Measurements from ENCODE around the gene SNTA1. TPM values are rescaled to one million over a fixed set of nuclear protein-coding genes. Genes with fewer than 3 reads are reported as not detected.

The SNTA1 gene
- total RNA-seq, 1 experiment from 2014 or later: 7.6 TPM

DNA sequence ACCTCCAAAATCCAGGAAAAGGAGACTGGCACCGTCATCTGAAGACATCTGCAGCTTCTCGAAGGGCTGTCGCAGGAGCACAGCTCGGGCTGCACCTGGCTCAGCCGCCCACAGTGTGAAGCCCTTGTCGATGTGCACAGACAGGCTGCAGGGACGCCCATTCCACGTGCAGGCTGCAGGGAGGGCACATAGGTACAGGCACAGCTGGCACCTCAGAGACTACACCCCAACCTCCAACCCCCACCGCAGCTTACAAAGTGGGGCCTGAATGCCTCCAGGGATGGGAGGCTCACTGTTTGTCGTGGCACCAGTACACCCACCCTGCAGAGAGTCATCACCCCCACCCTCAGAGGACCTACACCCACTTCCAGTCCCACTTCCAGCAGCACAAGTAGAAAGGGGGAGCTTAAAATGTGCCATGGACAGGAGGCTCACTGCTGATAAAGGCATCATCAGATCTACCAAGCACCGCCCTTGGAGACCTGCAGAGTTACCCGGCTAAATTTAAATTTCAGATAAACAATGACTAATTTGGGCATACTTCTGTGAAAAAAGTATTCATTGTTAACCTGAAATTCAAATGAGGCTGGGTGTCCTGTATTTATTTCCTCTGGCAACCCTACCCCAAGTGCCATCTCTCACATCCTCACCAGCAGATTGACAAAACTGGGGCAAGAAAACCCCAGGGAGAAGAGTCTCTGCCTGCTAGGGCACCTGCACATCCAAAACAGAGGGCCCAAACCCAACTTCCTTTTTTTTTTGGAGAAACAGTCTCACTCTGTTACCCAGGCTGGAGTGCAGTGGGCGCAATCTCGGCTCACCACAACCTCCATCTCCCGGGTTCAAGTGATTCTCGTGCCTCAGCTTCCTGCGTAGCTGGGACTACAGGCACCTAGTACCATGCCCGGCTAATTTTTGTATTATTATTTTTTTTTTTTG lies 34.6 kb downstream of the SNTA1 start:
- no peaks in the 10 kb centered on the region for H3K9me3 Mint-ChIP-seq (ENCODE audit: low read depth, unreplicated experiment)
- no peaks in the 10 kb centered on the region for H3K27me3 Mint-ChIP-seq (ENCODE audit: unreplicated experiment)
- intact Hi-C loops (cut with micrococcal nuclease; ENCODE audit: unreplicated experiment): no loop called here
- H3K4me1 Mint-ChIP-seq (ENCODE audit: low read depth, unreplicated experiment): no peaks in the 10 kb centered on the region
- peaks cover 4% of the 10 kb centered on the region for H3K36me3 Mint-ChIP-seq (ENCODE audit: insufficient read depth, unreplicated experiment)
- no peak overlapping the region for H3K4me3 Mint-ChIP-seq (ENCODE audit: low read depth, unreplicated experiment)
- TF ChIP-seq, protein P1, sequence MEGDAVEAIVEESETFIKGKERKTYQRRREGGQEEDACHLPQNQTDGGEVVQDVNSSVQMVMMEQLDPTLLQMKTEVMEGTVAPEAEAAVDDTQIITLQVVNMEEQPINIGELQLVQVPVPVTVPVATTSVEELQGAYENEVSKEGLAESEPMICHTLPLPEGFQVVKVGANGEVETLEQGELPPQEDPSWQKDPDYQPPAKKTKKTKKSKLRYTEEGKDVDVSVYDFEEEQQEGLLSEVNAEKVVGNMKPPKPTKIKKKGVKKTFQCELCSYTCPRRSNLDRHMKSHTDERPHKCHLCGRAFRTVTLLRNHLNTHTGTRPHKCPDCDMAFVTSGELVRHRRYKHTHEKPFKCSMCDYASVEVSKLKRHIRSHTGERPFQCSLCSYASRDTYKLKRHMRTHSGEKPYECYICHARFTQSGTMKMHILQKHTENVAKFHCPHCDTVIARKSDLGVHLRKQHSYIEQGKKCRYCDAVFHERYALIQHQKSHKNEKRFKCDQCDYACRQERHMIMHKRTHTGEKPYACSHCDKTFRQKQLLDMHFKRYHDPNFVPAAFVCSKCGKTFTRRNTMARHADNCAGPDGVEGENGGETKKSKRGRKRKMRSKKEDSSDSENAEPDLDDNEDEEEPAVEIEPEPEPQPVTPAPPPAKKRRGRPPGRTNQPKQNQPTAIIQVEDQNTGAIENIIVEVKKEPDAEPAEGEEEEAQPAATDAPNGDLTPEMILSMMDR (IDR thresholded peaks at IDR 0.05; ENCODE audit: unreplicated experiment): no peak
- BruUV-seq (replicated peaks): no TSS peak
- no peak for DNase-seq
- no peak overlapping the region for H3K27ac Mint-ChIP-seq (ENCODE audit: unreplicated experiment)
- CTCF ChIA-PET: interaction anchor here (0.6 kb wide), 2 partner anchors 22 to 229 kb away, joined by 5 to 6 read pairs; no protein-coding TSS in a partner anchor

DNA sequence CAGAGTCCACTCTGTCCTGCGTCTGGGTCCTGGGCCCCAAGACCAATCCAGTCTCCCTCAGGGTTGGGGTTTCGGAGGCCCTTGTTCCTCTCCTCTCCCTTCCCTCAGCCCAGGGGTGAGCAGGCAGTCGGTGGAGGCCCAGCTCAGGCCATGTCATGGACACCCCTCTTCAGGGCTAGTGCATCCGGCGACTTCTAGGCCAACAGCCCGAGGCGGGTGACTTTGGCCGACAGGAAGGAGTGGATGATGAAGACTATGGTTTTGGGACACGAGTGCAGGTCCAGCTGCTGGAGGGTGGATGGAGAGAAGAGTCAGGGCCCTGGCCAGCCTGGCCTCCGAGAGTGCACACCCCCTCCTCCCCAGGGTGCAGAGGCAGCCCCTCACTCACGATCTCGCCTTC lies 35.2 kb downstream of the SNTA1 start:
- Mint-ChIP-seq H3K27ac (ENCODE audit: unreplicated experiment) (no peak overlapping the region), H3K9me3 (ENCODE audit: low read depth, unreplicated experiment) (no peaks in the 10 kb centered on the region), H3K4me1 (ENCODE audit: low read depth, unreplicated experiment) (no peaks in the 10 kb centered on the region), H3K36me3 (ENCODE audit: insufficient read depth, unreplicated experiment) (peaks cover 4% of the 10 kb centered on the region), H3K27me3 (ENCODE audit: unreplicated experiment) (no peaks in the 10 kb centered on the region), H3K4me3 (ENCODE audit: low read depth, unreplicated experiment) (no peak overlapping the region)
- no peak for DNase-seq
- TF ChIP-seq, protein P1 (IDR thresholded peaks at IDR 0.05; ENCODE audit: unreplicated experiment): no peak
- CTCF ChIA-PET: no interaction called here
- intact Hi-C loops (cut with micrococcal nuclease; ENCODE audit: unreplicated experiment): no loop called here
- no TSS peak for BruUV-seq (replicated peaks)

DNA sequence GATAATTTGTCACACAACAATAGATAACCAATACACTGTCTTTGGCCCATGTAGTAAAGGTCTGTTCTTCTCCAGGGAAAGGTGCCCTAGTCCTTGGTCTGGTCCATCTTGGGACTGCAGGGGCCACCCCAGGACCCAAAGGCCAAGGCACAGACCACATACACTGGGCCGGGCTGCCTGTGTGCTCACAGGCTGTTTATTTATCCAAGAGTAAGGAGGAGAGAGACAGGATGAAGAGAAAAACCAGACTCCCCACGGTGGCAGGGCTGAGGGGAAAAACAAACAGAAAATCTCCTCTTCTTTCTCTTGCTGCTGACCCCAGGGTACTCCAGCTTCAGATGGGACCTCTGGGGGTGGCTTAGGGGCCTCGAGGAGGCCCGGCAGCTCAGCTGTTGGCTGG lies 35.8 kb downstream of the SNTA1 start:
- Mint-ChIP-seq H3K27ac (ENCODE audit: unreplicated experiment) (no peak overlapping the region), H3K4me1 (ENCODE audit: low read depth, unreplicated experiment) (no peaks in the 10 kb centered on the region), H3K36me3 (ENCODE audit: insufficient read depth, unreplicated experiment) (peaks cover 4% of the 10 kb centered on the region), H3K4me3 (ENCODE audit: low read depth, unreplicated experiment) (no peak overlapping the region), H3K9me3 (ENCODE audit: low read depth, unreplicated experiment) (no peaks in the 10 kb centered on the region), H3K27me3 (ENCODE audit: unreplicated experiment) (no peaks in the 10 kb centered on the region)
- CTCF ChIA-PET: interaction anchor here (0.5 kb wide), 1 partner anchor 14 kb away, joined by 3 read pairs; no protein-coding TSS in a partner anchor
- intact Hi-C loops (cut with micrococcal nuclease; ENCODE audit: unreplicated experiment): no loop called here
- no TSS peak for BruUV-seq (replicated peaks)
- TF ChIP-seq, protein P1 (IDR thresholded peaks at IDR 0.05; ENCODE audit: unreplicated experiment): no peak
- no peak for DNase-seq

DNA sequence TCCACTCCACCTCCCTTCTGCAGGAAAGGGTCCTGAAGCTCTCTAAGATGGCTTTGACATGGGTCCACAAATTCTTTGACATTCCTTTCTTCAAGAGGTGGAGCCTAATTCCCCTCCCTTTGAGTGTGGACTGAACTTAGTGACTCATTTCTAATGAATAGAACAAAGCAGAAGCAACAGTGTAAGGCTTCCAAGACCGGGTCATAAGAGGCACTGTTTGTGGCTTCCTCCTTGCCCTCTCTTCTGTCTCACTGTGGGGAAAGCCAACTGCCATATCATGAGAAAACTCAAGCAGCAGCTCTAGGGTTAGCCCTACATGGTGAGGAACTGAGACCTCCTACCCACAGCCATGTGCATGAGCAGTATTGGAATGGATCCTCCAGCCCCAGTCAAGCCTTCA lies 36.3 kb downstream of the SNTA1 start:
- H3K36me3 Mint-ChIP-seq (ENCODE audit: insufficient read depth, unreplicated experiment): peaks cover 8% of the 10 kb centered on the region
- intact Hi-C loops (cut with micrococcal nuclease; ENCODE audit: unreplicated experiment): no loop called here
- no peak overlapping the region for H3K4me3 Mint-ChIP-seq (ENCODE audit: low read depth, unreplicated experiment)
- CTCF ChIA-PET: no interaction called here
- H3K27ac Mint-ChIP-seq (ENCODE audit: unreplicated experiment): no peak overlapping the region
- H3K27me3 Mint-ChIP-seq (ENCODE audit: unreplicated experiment): no peaks in the 10 kb centered on the region
- no peak for DNase-seq
- TF ChIP-seq, protein P1 (IDR thresholded peaks at IDR 0.05; ENCODE audit: unreplicated experiment): no peak
- no TSS peak for BruUV-seq (replicated peaks)
- H3K4me1 Mint-ChIP-seq (ENCODE audit: low read depth, unreplicated experiment): peaks cover 4% of the 10 kb centered on the region
- H3K9me3 Mint-ChIP-seq (ENCODE audit: low read depth, unreplicated experiment): no peaks in the 10 kb centered on the region

All from Calu3 (cell line).